ENCODE measurements around the gene FRMD5. TPM values are rescaled to one million over a fixed set of nuclear protein-coding genes. Genes with fewer than 3 reads are reported as not detected.

FRMD5 gene
- total RNA-seq, 1 experiment from 2014 or later: 3.9 TPM

DNA sequence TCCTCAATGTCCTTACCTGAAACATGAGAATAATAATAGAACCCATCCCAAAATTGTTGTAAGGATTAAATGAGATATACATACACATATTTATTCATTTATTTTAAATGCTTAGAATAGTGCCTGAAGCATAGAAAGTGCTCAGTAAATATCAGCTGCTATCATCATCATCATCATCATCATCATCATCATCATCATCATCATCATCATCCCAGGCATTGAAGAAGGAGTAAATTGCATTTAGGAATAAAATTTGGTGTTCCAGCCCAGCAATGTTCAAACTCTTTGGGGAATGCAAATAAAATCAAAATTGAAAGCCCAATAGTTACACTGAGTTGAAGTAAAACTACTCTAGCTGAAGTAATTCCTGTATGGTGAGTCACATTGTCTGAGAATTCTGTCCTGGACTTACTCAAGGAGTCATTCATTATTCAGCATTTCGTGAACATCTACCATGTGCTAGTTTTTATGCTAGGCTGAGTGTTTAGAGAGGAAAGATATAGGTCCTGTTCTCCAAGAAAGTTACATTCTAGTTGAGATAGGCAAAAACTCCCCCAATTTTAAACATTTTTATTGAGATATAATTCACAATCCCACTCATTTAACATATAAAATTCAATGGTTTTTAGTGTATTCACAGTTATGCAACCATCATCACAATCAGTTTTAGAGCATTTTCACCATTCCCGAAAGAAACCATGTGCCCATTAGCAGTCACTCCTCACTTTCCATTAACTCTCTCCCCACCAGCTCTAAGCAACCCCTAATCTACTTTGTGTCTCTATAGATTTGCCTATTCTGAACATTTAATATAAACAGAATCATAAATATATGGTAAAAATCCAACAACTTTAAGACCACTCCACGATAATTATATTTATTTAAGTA lies 107.2 kb downstream of the FRMD5 start:
- Histone ChIP-seq H3K23me2 (ENCODE audit: insufficient read length, low read depth, low read length, poor library complexity, severe bottlenecking) (no peaks in the 10 kb centered on the region), H3K9me3 (ENCODE audit: control insufficient read depth, low read depth, low read length) (no peaks in the 10 kb centered on the region), H3K23ac (ENCODE audit: insufficient read length, low read depth, low read length) (no peak overlapping the region), H2BK5ac (ENCODE audit: insufficient read length, low read length) (no peak overlapping the region), H3K4ac (ENCODE audit: low read depth, low read length) (no peak overlapping the region), H3K14ac (ENCODE audit: insufficient read depth, low read length) (no peak overlapping the region), H2BK12ac (ENCODE audit: insufficient read length, low read depth, low read length) (no peak overlapping the region), H3K27me3 (ENCODE audit: insufficient read depth, low read length) (no peaks in the 10 kb centered on the region), H2BK120ac (ENCODE audit: low read depth, low read length, poor library complexity, severe bottlenecking) (no peak overlapping the region), H4K5ac (ENCODE audit: insufficient read length, low read depth, low read length) (no peak overlapping the region), H4K8ac (replicated peaks; ENCODE audit: insufficient read length, low read depth, low read length) (no peak overlapping the region), H2BK20ac (ENCODE audit: low read depth, low read length, poor library complexity, severe bottlenecking) (no peak overlapping the region), H2AFZ (ENCODE audit: low read length) (no peak overlapping the region), H3K79me2 (ENCODE audit: insufficient read depth, low read length) (no peaks in the 10 kb centered on the region), H3K56ac (ENCODE audit: insufficient read length, low read depth, low read length) (no peak overlapping the region), H3K27ac (ENCODE audit: insufficient read length, low read depth, low read length) (no peak overlapping the region), H4K91ac (ENCODE audit: insufficient read length, low read depth, low read length) (no peak overlapping the region), H3K4me2 (ENCODE audit: insufficient read depth, insufficient read length, low read length) (no peak overlapping the region), H3K9ac (ENCODE audit: extremely low read depth, insufficient read length, low read length) (no peak overlapping the region), H3K4me1 (ENCODE audit: insufficient read depth, low read length) (no peaks in the 10 kb centered on the region), H3K18ac (ENCODE audit: insufficient read length, low read depth, low read length) (no peak overlapping the region), H3T11ph (ENCODE audit: low read length) (no peak overlapping the region), H3K79me1 (ENCODE audit: insufficient read depth, low read depth, low read length, poor library complexity, severe bottlenecking) (no peaks in the 10 kb centered on the region), H4K20me1 (ENCODE audit: control insufficient read depth, insufficient read depth, insufficient read length) (no peaks in the 10 kb centered on the region), H2BK15ac (ENCODE audit: low read depth, low read length) (no peak overlapping the region), H2AK5ac (ENCODE audit: insufficient read length, low read length) (no peak overlapping the region)
- Mint-ChIP-seq H3K36me3 (ENCODE audit: insufficient read depth in 1 of 3, low read depth in 3 of 3) (no peaks in the 10 kb centered on the region), H3K27ac (no peak overlapping the region), H3K27me3 (ENCODE audit: low read depth) (no peaks in the 10 kb centered on the region), H3K4me1 (no peaks in the 10 kb centered on the region), H3K9me3 (no peaks in the 10 kb centered on the region), H3K4me3 (no peak overlapping the region)
- WGBS (ENCODE audit: extremely low coverage, insufficient read length, low lambda C conversion rate): no CpG with 5 or more reads among the region's 3 CpGs
- TF ChIP-seq, protein P1, sequence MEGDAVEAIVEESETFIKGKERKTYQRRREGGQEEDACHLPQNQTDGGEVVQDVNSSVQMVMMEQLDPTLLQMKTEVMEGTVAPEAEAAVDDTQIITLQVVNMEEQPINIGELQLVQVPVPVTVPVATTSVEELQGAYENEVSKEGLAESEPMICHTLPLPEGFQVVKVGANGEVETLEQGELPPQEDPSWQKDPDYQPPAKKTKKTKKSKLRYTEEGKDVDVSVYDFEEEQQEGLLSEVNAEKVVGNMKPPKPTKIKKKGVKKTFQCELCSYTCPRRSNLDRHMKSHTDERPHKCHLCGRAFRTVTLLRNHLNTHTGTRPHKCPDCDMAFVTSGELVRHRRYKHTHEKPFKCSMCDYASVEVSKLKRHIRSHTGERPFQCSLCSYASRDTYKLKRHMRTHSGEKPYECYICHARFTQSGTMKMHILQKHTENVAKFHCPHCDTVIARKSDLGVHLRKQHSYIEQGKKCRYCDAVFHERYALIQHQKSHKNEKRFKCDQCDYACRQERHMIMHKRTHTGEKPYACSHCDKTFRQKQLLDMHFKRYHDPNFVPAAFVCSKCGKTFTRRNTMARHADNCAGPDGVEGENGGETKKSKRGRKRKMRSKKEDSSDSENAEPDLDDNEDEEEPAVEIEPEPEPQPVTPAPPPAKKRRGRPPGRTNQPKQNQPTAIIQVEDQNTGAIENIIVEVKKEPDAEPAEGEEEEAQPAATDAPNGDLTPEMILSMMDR (conservative IDR thresholded peaks at IDR 0.05): no peak
- DNase-seq: no peak
